ENCODE results near the gene REV1.

The REV1 gene

DNA sequence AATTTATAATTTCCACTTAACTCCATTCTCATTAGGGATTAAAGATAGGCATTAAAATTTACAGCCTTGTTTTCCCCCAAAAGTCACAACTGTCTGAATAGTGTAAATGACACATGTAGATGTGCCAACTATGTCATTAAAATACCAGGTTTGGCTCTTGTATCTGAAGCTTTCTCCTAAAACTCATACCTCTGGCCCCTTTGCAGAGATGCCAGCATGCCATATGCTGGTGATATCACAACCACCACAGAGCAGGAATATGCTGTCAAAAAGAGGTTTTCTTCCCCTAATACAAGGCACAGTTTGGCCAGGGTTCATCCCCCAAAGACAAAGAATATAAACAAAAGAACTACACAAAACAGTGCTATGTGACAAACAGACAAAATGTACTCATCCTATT, 65.4 kb downstream of the REV1 start:
- H3K4me3 ChIP-seq (ENCODE audit: low read depth, low read length) = no peak overlapping the region
- in situ Hi-C loops (cut with HindIII; ENCODE audit: low sequenced_read_pairs) = no loop called here
- TF ChIP-seq, protein P1, sequence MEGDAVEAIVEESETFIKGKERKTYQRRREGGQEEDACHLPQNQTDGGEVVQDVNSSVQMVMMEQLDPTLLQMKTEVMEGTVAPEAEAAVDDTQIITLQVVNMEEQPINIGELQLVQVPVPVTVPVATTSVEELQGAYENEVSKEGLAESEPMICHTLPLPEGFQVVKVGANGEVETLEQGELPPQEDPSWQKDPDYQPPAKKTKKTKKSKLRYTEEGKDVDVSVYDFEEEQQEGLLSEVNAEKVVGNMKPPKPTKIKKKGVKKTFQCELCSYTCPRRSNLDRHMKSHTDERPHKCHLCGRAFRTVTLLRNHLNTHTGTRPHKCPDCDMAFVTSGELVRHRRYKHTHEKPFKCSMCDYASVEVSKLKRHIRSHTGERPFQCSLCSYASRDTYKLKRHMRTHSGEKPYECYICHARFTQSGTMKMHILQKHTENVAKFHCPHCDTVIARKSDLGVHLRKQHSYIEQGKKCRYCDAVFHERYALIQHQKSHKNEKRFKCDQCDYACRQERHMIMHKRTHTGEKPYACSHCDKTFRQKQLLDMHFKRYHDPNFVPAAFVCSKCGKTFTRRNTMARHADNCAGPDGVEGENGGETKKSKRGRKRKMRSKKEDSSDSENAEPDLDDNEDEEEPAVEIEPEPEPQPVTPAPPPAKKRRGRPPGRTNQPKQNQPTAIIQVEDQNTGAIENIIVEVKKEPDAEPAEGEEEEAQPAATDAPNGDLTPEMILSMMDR (IDR thresholded peaks at IDR 0.05; ENCODE audit: low read depth, low read length) = no peak
- no peak for DNase-seq (ENCODE audit: low read depth, low spot score)

DNA sequence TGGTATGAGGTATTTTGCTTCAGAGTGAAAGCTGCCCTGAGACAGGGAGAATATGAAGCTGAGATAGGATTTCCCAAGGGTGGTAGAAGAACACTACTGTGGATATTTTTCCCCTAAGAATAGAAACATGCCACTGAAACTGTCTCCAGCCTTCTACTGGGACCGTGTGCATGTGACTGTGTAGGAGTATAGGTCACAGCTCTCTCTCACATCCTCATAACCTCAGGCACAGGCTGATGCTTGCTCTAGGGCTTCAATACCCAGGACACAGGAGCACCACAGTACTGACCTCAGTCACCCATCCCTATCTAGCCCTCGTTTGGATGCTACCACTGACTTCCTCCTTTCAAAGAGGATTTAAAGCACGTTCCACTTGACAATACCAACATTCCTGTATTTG, 67.2 kb downstream of the REV1 start:
- H3K4me3 ChIP-seq (ENCODE audit: low read depth, low read length) = no peak overlapping the region
- DNase-seq (ENCODE audit: low read depth, low spot score) = no peak
- in situ Hi-C loops (cut with HindIII; ENCODE audit: low sequenced_read_pairs) = no loop called here
- TF ChIP-seq, protein P1 (IDR thresholded peaks at IDR 0.05; ENCODE audit: low read depth, low read length) = no peak

DNA sequence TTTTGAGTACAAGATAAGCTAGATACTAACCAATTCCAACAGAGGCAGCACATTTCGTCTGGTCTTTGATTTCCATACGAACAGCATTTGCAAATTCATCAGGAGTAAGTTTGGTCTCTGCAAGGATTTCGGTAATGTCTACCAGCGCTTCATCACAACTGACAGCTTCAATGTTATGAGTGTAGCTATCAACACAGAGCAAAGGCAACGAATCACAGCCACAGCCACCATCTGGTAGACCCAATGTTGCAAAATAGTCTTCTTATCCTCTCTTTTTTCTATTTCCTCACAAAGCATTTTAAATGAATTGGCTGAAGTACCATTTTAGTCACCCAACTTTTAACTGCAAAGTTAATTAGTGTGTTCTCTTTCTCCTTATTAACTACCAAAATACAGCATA, 68.3 kb downstream of the REV1 start:
- in situ Hi-C loops (cut with HindIII; ENCODE audit: low sequenced_read_pairs) = no loop called here

DNA sequence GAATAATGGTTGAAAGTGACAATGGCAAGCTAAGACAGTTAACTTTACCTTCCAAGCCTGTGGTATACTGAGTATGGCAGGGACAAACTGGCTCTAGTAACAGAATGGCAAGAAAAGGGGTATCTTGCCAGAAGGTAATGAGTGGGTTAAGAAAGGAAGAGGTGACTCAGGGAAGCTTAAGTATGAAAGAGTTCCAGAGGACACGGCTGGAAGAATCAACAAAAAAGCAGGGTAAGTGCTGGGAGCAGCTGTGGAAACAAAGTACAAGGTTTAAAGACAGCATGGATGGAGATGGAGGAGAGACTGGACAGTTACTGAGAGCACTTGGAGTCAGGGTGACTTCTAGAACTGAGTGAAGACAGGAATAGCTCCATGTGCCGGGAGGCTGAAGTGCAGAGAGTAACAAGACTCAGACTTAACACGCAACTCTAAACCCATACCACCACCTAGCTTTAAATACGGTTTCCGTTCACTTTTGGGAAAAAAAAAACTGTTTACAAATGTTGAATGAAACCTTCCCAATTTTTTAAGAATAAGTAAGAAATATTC, 69.0 kb downstream of the REV1 start:
- TF ChIP-seq, protein P1 (IDR thresholded peaks at IDR 0.05; ENCODE audit: low read depth, low read length) = no peak
- DNase-seq (ENCODE audit: low read depth, low spot score) = peak; percentile 76
- in situ Hi-C loops (cut with HindIII; ENCODE audit: low sequenced_read_pairs) = no loop called here
- no peak overlapping the region for H3K4me3 ChIP-seq (ENCODE audit: low read depth, low read length)

More for the DNA sequence above, 68.3 kb downstream of the REV1 start:
- peak; percentile 31 for DNase-seq (ENCODE audit: low read depth, low spot score)
- TF ChIP-seq, protein P1 (IDR thresholded peaks at IDR 0.05; ENCODE audit: low read depth, low read length) = no peak
- no peak overlapping the region for H3K4me3 ChIP-seq (ENCODE audit: low read depth, low read length)

DNA sequence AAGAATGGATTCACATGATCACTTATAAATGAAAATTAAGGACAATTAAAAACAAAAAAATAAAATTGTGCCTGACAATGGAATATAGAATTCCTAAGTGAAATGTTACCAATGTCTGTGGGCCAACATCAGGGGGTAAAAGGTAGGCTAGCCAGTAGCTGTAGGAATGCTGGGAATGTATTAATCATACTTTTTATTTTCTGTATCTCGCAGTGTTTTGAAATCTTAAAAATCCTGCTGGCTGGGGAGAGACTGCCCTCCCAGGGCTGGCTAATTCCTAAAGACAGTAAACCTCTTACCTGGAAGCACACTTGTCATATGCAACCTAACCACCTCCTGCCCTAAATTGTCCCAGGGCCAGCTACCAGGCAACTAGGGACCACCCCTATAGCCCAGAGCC, 69.8 kb downstream of the REV1 start:
- in situ Hi-C loops (cut with HindIII; ENCODE audit: low sequenced_read_pairs) = no loop called here
- peak; percentile 17 for DNase-seq (ENCODE audit: low read depth, low spot score)
- no peak overlapping the region for H3K4me3 ChIP-seq (ENCODE audit: low read depth, low read length)
- TF ChIP-seq, protein P1 (IDR thresholded peaks at IDR 0.05; ENCODE audit: low read depth, low read length) = no peak

DNA sequence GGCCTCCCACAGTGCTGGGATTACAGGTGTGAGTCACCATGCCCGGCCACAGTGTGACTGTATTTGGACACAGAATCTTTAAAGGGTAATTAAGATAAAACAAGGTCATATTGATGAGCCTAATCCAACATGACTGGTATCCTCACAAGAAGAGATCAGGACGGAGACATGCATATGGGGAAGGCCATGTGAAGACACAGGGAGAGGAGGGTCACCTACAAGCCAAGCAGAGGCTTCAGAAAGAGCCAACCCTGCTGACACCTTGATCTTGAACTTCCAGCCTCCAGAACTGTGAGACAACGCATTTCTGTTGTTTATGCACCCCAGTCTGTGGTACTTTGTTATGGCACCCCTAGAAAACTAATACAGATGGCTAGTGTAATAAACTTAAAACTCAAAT, 72.4 kb downstream of the REV1 start:
- no peak for DNase-seq (ENCODE audit: low read depth, low spot score)
- H3K4me3 ChIP-seq (ENCODE audit: low read depth, low read length) = no peak overlapping the region
- in situ Hi-C loops (cut with HindIII; ENCODE audit: low sequenced_read_pairs) = no loop called here
- TF ChIP-seq, protein P1 (IDR thresholded peaks at IDR 0.05; ENCODE audit: low read depth, low read length) = no peak

DNA sequence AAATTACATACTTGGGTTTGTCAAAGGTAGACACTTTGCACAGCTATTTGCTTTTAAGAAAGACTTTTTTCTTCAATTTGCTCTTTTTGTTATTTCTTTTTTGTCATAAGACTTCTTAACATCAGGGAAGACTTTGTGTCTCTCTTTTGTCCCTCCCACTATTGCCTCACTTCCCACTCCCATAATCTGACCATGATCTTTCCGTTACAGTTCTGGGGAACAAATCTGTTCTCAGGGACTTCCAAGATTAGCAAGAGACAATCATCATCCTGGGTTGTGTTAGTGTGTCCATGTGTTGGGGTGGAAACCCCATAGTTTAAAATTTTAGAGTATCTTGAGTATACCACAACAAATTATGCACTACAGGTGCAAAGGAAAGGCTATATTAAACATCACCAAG, 75.3 kb downstream of the REV1 start:
- TF ChIP-seq, protein P1 (IDR thresholded peaks at IDR 0.05; ENCODE audit: low read depth, low read length) = no peak
- in situ Hi-C loops (cut with HindIII; ENCODE audit: low sequenced_read_pairs) = no loop called here
- DNase-seq (ENCODE audit: low read depth, low spot score) = no peak
- H3K4me3 ChIP-seq (ENCODE audit: low read depth, low read length) = no peak overlapping the region
